HG03460 (cell line): ENCODE results near the gene GNPTG.

Experiments
- ATAC-seq: cut with Tn5 transposase; IDR thresholded peaks from one replicate; pipeline ENCODE4 v1.9.1; 2021; ENCODE audit not compliant: unreplicated experiment

The GNPTG gene

GRCh38 chr16:1346422-1347285, 5.1 kb upstream of the GNPTG start:
- ATAC-seq, result no peak

DNA sequence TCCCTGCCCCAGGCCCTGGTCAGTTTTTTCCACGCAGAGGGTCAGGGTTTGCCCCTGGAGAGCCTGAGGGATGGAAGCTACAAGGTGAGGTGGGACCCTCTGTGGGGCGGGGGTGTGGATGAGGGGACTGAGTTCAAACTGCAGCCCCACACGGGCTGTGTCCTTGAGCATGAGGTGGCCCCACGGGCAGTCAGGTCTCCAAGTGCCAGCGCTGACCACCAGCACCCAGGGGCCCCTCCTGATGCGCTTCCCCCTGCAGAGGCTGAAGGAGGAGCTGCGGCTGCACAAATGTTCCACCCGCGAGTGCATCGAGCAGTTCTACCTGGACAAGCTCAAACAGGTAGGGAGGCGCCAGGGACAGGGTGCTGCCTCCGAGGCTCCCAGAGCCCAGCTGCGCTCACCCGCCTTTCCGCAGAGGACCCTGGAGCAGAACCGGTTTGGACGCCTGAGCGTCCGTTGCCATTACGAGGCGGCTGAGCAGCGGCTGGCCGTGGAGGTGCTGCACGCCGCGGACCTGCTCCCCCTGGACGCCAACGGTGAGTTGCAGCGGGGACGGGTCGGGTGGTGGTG, 4.4 kb upstream of the GNPTG start:
- no peak for ATAC-seq

DNA sequence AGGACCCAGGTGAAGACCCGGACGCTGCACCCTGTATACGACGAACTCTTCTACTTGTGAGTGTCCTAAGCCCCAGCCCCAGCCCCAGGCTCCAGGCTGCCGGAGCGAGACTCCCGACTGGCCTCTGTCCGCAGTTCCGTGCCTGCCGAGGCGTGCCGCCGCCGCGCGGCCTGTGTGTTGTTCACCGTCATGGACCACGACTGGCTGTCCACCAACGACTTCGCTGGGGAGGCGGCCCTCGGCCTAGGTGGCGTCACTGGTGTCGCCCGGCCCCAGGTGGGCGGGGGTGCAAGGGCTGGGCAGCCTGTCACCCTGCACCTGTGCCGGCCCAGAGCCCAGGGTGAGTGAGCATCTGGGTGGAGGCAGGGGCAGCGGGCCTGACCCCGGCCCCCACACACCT, 3.8 kb upstream of the GNPTG start:
- ATAC-seq, result no peak

DNA sequence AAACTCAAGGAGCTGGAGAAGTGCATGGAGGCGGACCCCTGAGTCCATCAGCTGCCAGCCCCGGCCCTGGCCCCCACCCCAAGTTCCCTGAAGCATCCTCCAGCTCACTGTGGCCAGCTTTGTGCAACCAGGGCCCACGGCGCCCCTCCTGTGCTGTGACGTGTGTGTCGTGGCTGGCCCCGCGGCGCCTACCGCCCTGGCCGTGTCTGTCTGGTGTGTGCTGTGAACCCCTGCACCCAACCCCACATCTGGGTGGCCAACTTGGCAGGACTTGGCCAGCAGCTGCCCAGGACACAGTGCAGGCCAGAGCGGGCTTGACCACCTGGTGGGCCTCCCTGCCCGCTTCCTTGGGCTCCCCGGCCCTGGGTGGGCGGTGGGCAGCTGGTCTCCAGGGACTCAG, 3.3 kb upstream of the GNPTG start:
- no peak for ATAC-seq

DNA sequence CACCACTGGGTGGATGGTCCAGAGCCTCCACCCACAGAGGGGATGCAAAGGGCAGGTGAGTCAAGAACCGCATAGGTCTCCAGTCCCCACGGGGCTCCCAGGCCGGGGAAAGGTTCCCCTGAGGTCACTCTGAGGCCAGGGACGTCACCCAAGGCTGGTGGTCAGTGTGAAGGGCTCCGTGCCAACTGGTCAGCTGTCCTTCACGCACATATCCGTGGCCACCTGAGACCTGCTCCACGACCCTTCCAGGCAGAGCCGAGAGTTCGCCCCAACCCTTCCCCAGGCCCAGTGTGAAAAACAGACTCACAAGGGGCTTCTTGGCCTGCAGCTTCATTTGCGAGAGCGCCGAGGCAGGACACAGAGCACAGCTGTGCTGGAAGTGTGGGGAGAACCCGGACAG, 2.8 kb upstream of the GNPTG start:
- ATAC-seq, result no peak

GRCh38 chr16:1349351-1349750, 2.4 kb upstream of the GNPTG start:
- ATAC-seq, result no peak

DNA sequence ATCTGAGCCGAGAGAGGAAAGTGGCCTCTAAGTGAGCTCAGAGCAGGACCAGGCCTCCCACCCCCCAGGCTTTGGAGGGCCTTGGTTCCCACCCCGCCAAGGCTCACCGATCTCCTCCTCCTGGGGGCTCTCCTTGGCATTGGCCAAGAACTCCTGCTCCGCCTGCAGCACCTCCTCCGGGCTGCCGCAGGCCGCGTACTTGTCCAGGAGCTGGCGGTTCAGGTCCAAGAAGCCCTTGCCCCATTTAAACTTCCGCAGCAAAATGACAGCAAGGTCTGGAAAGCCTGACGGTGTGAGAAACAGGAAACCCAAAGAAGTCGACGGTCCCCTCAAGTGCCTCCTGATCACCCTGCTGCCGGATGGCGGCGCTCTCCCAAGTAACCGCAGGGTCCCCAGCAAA, 1.8 kb upstream of the GNPTG start:
- ATAC-seq, result no peak

GRCh38 chr16:1350691-1351090, 1.0 kb upstream of the GNPTG start:
- ATAC-seq, result no peak

DNA sequence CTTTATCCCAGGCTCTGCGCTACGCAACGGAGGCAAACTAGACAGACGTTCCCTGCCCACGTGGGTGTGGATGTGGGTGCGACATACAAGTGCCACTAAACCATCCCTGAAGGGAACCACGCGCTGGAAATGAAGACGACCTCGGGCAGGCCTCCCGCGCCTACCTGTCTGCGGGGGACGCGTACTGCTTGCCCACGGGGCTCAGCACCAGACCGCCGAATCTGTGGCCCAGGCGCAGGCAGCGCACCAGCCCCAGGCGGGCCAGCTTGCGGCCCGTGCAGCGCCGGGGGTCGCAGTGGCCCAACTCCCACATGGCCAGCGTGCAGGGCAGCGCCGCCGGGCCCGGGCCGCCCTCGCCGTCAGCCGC, 533 bp upstream of the GNPTG start:
- peak; percentile 22 for ATAC-seq

- no peak for ATAC-seq
Measured at GRCh38 chr16:1354815-1355540, 3.2 kb downstream of the GNPTG start.

- no peak for ATAC-seq
Measured at GRCh38 chr16:1355591-1355990, 3.9 kb downstream of the GNPTG start.

DNA sequence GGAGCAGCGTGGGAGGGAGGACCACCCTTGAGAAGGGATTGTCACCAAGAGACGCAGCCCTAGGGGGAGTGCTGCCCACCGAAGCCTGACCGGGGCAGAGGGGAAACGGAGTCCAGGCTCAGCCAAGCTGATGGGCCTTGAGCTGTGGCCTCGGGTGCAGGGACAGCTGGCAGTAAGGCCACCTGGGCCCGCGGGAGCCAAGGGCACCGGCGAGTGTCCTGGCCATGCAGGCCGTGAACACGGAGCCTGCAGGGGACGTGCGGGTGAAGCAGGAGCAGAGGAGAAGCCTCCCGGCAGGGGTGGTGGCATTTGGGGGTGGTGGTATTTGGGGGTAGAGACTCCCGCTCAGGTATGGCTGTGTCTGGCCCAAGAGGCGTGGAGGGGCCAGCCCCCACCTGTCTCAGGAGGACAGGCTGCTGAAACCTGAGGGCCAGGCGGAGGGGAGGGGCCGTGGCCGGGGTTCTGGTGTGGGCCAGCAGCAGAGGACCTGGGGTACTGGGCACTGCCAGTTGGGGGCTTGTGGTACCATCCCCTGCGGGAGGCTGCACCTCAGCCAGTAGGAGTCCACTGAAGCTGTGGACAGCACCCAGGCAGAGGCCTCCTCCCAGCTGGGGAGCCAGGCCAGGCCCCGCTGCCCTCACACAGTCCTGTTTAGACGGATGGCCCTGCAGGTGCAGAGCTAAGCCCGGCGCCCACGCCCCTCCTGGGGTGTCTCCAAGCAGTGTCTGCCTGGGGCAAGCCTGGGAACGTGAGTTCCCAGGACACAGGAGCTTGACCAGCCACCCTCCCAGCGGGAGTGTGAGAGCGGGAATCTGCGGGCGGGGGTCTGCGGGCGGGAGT, 4.5 kb downstream of the GNPTG start:
- no peak for ATAC-seq

DNA sequence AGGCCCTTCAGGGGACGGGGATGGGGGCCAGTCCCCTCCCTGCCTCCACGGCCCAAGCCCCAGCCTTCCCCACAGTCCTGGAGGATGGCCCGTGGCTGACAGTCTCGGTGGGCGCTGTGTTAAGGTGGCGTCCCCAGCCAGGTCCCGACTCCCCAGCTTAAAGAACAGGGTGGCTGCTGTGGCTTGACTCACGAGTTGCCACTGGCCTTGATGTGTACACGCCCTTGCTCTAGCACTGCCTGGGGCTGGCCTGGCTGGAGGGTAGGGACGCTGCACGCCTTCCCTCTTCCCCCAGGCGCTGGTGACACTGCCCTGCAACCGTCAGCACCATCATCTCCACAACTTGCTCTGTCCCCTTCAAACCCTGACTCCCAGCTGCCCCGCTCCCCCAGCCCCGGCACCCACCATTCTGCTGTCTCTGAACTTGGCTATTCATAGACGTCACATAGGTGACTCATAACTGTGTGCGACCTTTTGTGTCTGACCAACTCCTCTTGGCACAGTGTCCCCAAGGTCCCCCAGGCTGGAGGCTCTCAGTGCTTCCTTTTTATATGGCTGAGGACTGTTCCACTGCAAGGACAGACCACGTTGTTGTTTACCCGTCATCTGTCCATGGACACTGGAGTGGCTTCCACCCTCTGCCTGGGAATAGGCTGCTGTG, 6.3 kb downstream of the GNPTG start:
- no peak for ATAC-seq

- ATAC-seq, result no peak
Measured at GRCh38 chr16:1361685-1362360, 10.1 kb downstream of the GNPTG start.

DNA sequence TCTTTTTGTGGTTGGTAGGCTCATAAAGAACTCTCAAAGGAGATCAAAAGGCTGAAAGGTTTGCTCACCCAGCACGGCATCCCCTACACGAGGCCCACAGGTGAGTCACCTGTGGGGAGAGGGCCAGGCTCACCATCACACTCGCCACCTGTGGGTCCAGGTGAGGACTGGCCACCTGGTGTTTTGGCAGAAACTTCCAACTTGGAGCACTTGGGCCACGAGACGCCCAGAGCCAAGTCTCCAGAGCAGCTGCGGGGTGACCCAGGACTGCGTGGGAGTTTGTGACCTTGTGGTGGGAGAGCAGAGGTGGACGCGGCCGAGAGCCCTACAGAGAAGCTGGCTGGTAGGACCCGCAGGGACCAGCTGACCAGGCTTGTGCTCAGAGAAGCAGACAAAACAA, 11.1 kb downstream of the GNPTG start:
- no peak for ATAC-seq

GRCh38 chr16:1363501-1364041, 11.8 kb downstream of the GNPTG start:
- no peak for ATAC-seq

- ATAC-seq, result no peak
Measured at GRCh38 chr16:1364510-1364909, 12.8 kb downstream of the GNPTG start.

- no peak for ATAC-seq
Measured at GRCh38 chr16:1366060-1366711, 14.5 kb downstream of the GNPTG start.

GRCh38 chr16:1366712-1367299, 15.1 kb downstream of the GNPTG start:
- no peak for ATAC-seq
